IMR-90 (cell line): ENCODE data around the gene LRRC37A2. TPM values are rescaled to one million over a fixed set of nuclear protein-coding genes. Genes with fewer than 3 reads are reported as not detected.
"Not testable (repeated sequence)": the region's sequence is repeated elsewhere in the genome, so short reads cannot be mapped to it uniquely, and the experiment has no call there.

Experiments used
- ATAC-seq: fragments of 200-7000 bp; cut with Tn5 transposase; 2 replicates; pipeline ENCODE4 v1.9.1; 2020; ENCODE audit warnings: low read depth, mild to moderate bottlenecking, moderate library complexity
- BruUV-seq: library from RNA; stranded (reverse); fragments of 400-500 nt; replicated peaks from 2 replicates; lab custom pipeline; 2021; lab: Mats Ljungman, UMichigan
- CTCF ChIA-PET: fragments of 300-600 bp; formaldehyde crosslinking; extraction: SDS; loops from one replicate; lab custom pipeline; 2021; ENCODE audit warnings: antibody characterized with exemption; lab: Yijun Ruan, JAX
- POLR2A ChIA-PET: fragments of 300-600 bp; sonication (Branson Sonifier 250); formaldehyde crosslinking; loops from one replicate; lab custom pipeline; 2022; ENCODE audit warnings: antibody characterized with exemption; ENCODE audit not compliant: unreplicated experiment; lab: Charles Lee
- DNase-seq: peaks from one replicate; pipeline ENCODE4 v3.0.0; 2013
- H2AFZ ChIP-seq: replicated peaks from 2 replicates; pipeline ENCODE3; 2013; ENCODE audit warnings: low read length, mild to moderate bottlenecking; ENCODE audit not compliant: poor library complexity
- H2AK5ac ChIP-seq: 2 replicates; pipeline ENCODE4 v1.6.1; 2013; ENCODE audit warnings: low read depth, low read length, inconsistent platforms
- H2AK9ac ChIP-seq: replicated peaks from 2 replicates; pipeline ENCODE3; 2013; ENCODE audit warnings: mild to moderate bottlenecking, low read depth, low read length, moderate library complexity; ENCODE audit not compliant: poor library complexity
- H2BK120ac ChIP-seq: 2 replicates; pipeline ENCODE4 v1.6.1; 2013; ENCODE audit warnings: low read depth, low read length, inconsistent platforms
- H2BK15ac ChIP-seq: 3 replicates; pipeline ENCODE4 v1.6.1; 2013; ENCODE audit warnings: low read depth, low read length, inconsistent platforms
- H2BK20ac ChIP-seq: 2 replicates; pipeline ENCODE4 v1.6.1; 2013; ENCODE audit warnings: low read depth, mild to moderate bottlenecking, inconsistent platforms, low read length, moderate library complexity
- H2BK5ac ChIP-seq: 2 replicates; pipeline ENCODE4 v1.6.1; 2013; ENCODE audit warnings: mild to moderate bottlenecking, low read depth, low read length, inconsistent platforms; ENCODE audit not compliant: poor library complexity, severe bottlenecking
- H3K14ac ChIP-seq: replicated peaks from 2 replicates; pipeline ENCODE4 v1.6.1; 2013; ENCODE audit warnings: low read depth, low read length, inconsistent platforms
- H3K18ac ChIP-seq: 2 replicates; pipeline ENCODE4 v1.6.1; 2013; ENCODE audit warnings: low read depth, low read length, control low read depth
- H3K23ac ChIP-seq: 2 replicates; pipeline ENCODE4 v1.6.1; 2013; ENCODE audit warnings: low read depth, low read length, inconsistent platforms
- H3K27ac ChIP-seq: 2 replicates; pipeline ENCODE4 v1.5.1; 2013; ENCODE audit warnings: mild to moderate bottlenecking, control low read depth, low read length; ENCODE audit not compliant: insufficient read depth
- H3K27me3 ChIP-seq: 2 replicates; pipeline ENCODE4 v1.6.1; 2013; ENCODE audit warnings: low read length; ENCODE audit not compliant: control insufficient read depth, insufficient read depth
- H3K36me3 ChIP-seq: 2 replicates; pipeline ENCODE4 v1.6.1; 2013; ENCODE audit warnings: low read length, mixed read lengths; ENCODE audit not compliant: control insufficient read depth, insufficient read depth
- H3K4ac ChIP-seq: 2 replicates; pipeline ENCODE4 v1.6.1; 2013; ENCODE audit warnings: low read depth, low read length, inconsistent platforms
- H3K4me1 ChIP-seq: 2 replicates; pipeline ENCODE4 v1.6.1; 2013; ENCODE audit warnings: low read length, mixed read lengths; ENCODE audit not compliant: control insufficient read depth, insufficient read depth
- H3K4me2 ChIP-seq: 2 replicates; pipeline ENCODE4 v1.6.1; 2013; ENCODE audit warnings: low read depth, mild to moderate bottlenecking, control low read depth, low read length, moderate library complexity
- H3K4me3 ChIP-seq: 2 replicates; pipeline ENCODE4 v1.5.1; 2013; ENCODE audit warnings: low read depth, mild to moderate bottlenecking, control low read depth, low read length, moderate library complexity; ENCODE audit not compliant: insufficient read depth
- H3K56ac ChIP-seq: 2 replicates; pipeline ENCODE4 v1.6.1; 2013; ENCODE audit warnings: low read length, inconsistent platforms; ENCODE audit not compliant: insufficient read depth; ENCODE audit errors: extremely low read depth
- H3K79me1 ChIP-seq, 2 experiments: 2 replicates each; pipeline ENCODE4 v1.6.1; 2013; ENCODE audit warnings: low read length in 2 of 2, inconsistent platforms in 1 of 2, low read depth in 1 of 2
- H3K9ac ChIP-seq: 2 replicates; pipeline ENCODE4 v1.6.1; 2013; ENCODE audit warnings: low read depth, low read length, control low read depth
- H3K9me1 ChIP-seq: 2 replicates; pipeline ENCODE4 v1.6.1; 2013; ENCODE audit warnings: low read length, inconsistent platforms; ENCODE audit not compliant: insufficient read depth
- H3K9me3 ChIP-seq: 2 replicates; pipeline ENCODE4 v1.6.1; 2013; ENCODE audit warnings: low read length; ENCODE audit not compliant: control insufficient read depth, insufficient read depth
- H4K20me1 ChIP-seq: 2 replicates; pipeline ENCODE4 v1.6.1; 2013; ENCODE audit warnings: low read length, inconsistent platforms; ENCODE audit not compliant: insufficient read depth
- H4K5ac ChIP-seq: 2 replicates; pipeline ENCODE4 v1.6.1; 2013; ENCODE audit warnings: mild to moderate bottlenecking, low read depth, low read length, control low read depth
- H4K8ac ChIP-seq, 2 experiments: 2 replicates each; pipeline ENCODE4 v1.6.1; 2013; ENCODE audit warnings: low read depth in 2 of 2, low read length in 2 of 2, control low read depth in 1 of 2, inconsistent platforms in 1 of 2
- H4K91ac ChIP-seq: 2 replicates; pipeline ENCODE4 v1.6.1; 2013; ENCODE audit warnings: low read depth, low read length, inconsistent platforms; ENCODE audit not compliant: insufficient read depth
- WGBS, 2 experiments: methylation state at CpG; one replicate each; pipeline versions ENCODE4 v1.1.5 to v1.1.7; 2013; ENCODE audit warnings: missing lambda C conversion rate in 2 of 2; ENCODE audit not compliant: insufficient read length in 1 of 2; ENCODE audit errors: extremely low coverage in 2 of 2; 5-methylcytosine and 5-hydroxymethylcytosine counted together
- dilution Hi-C: fragments of 300-500 bp; cut with HindIII; formaldehyde crosslinking; loops from one replicate; pipeline ENCODE4 v1.14.3; 2018; ENCODE audit warnings: low sequenced_read_pairs; ENCODE audit not compliant: unreplicated experiment
- in situ Hi-C: fragments of 300-500 bp; cut with MboI; formaldehyde crosslinking; loops from 3 replicates; pipeline ENCODE4 v1.14.3; 2019; ENCODE audit warnings: low sequenced_read_pairs, inconsistent platforms, mixed read lengths
- intact Hi-C: fragments of 100-400 bp; cut with micrococcal nuclease; formaldehyde crosslinking; loops from 2 replicates; pipeline ENCODE4 v1.10.0; 2022
- polyA plus RNA-seq, 3 experiments: library from polyadenylated mRNA; depleted of rRNA; stranded (reverse); fragments of >200 nt; gene quantifications; 2 replicates each; pipeline ENCODE4 v1.2.3, GENCODE V29; 2012; ENCODE audit warnings: low replicate concordance in 1 of 3
- total RNA-seq: library from RNA; depleted of rRNA; stranded (reverse); fragments of >200 nt; gene quantifications from 2 replicates; pipeline ENCODE4 v1.2.3, GENCODE V29; 2012

The LRRC37A2 gene
- total and polyA plus RNA-seq, 2 of the 4 experiments (the other 2 are of a cell fraction), result 2.7 to 3.2 TPM

DNA sequence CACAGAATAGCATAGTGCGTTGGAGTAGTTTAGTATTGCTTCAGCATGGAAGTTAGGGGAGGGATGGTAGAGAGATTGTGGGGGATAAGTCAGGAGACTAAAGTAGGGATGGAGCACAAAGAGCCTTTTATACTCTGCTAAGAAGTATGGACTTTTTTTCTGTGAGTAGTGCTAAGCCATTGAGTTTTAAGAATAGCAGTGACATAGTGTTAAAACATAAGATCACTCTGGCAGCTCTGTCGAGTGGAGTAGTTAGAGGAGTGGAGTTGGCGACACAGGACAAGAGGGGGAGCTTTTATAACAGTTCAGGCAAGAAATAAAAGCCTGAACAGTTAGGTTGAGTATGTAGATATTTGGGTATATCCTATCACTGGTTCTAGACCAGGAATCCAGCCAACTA lies 33.4 kb upstream of the LRRC37A2 start:
- CTCF ChIA-PET, H3K4me2 ChIP-seq, H3K4me1 ChIP-seq, H4K8ac ChIP-seq, H3K27ac ChIP-seq, H3K79me1 ChIP-seq, DNase-seq, H3K9ac ChIP-seq, H3K18ac ChIP-seq, H2AK5ac ChIP-seq, H4K5ac ChIP-seq, H2BK120ac ChIP-seq, H3K36me3 ChIP-seq, BruUV-seq, H3K14ac ChIP-seq, H3K23ac ChIP-seq, H4K20me1 ChIP-seq, ATAC-seq, H2BK20ac ChIP-seq, H3K9me3 ChIP-seq, H2AK9ac ChIP-seq, H3K4ac ChIP-seq, intact Hi-C loops, H3K9me1 ChIP-seq, H3K56ac ChIP-seq, H3K4me3 ChIP-seq, H2BK15ac ChIP-seq, H2AFZ ChIP-seq, dilution Hi-C loops, H4K91ac ChIP-seq, POLR2A ChIA-PET, H2BK5ac ChIP-seq, H3K27me3 ChIP-seq: not testable (repeated sequence)
- WGBS, 2 experiments, result no CpG with 5 or more reads among the region's 3 CpGs
- in situ Hi-C loops, result loop anchor here (25.0 kb wide), 1 partner anchor 892 kb away; no protein-coding TSS in a partner anchor

DNA sequence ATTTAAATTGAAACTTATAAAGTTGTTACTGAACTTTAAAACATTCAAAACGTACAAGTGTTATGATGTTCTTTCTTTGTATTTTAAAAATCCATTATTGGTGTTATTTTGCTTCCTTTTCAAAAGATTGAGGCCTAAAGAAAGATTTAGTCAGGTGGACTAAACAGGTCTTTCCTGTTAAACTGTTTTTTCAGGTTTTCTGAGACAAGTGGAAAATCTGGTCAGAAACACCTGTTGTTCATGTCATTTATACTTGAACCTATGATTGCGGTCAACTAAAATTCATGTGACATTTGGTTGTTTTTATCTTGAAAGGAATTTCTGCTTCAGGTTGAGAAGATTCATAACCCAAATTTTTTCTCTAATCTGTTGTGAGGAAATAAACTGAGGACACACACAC lies 31.0 kb upstream of the LRRC37A2 start:
- intact Hi-C loops, H3K27ac ChIP-seq, H4K20me1 ChIP-seq, H2AK9ac ChIP-seq, ATAC-seq, CTCF ChIA-PET, H3K4me3 ChIP-seq, BruUV-seq, H3K4me2 ChIP-seq, H2BK120ac ChIP-seq, DNase-seq, H2BK15ac ChIP-seq, POLR2A ChIA-PET, H2BK20ac ChIP-seq, H3K56ac ChIP-seq, H4K8ac ChIP-seq, H4K5ac ChIP-seq, H3K79me1 ChIP-seq, H3K36me3 ChIP-seq, H3K4me1 ChIP-seq, H3K23ac ChIP-seq, H3K14ac ChIP-seq, H4K91ac ChIP-seq, H3K27me3 ChIP-seq, H2AFZ ChIP-seq, H3K18ac ChIP-seq, dilution Hi-C loops, H2BK5ac ChIP-seq, H2AK5ac ChIP-seq, H3K4ac ChIP-seq, H3K9ac ChIP-seq, H3K9me3 ChIP-seq, H3K9me1 ChIP-seq: not testable (repeated sequence)
- WGBS, 2 experiments, result no CpG with 5 or more reads among the region's 2 CpGs
- in situ Hi-C loops, result loop anchor here (25.0 kb wide), 1 partner anchor 894 kb away; no protein-coding TSS in a partner anchor
